HepG2 (cell line): ENCODE measurements around the gene PRKCE. TPM values are rescaled to one million over a fixed set of nuclear protein-coding genes. Genes with fewer than 3 reads are reported as not detected.

Source experiments
- ATAC-seq: fragments of 200-7000 bp; cut with Tn5 transposase; 3 replicates; pipeline ENCODE4 v1.9.1; 2020; ENCODE audit warnings: mild to moderate bottlenecking, moderate library complexity
- BruUV-seq: library from RNA; stranded (reverse); fragments of 400-500 nt; replicated peaks from 2 replicates; lab custom pipeline; 2021; lab: Mats Ljungman, UMichigan
- CTCF ChIA-PET: fragments of 300-600 bp; formaldehyde crosslinking; extraction: SDS; loops from one replicate; lab custom pipeline; 2021; ENCODE audit warnings: low total read pairs, inconsistent platforms, low intra/inter-chr PET ratio; lab: Yijun Ruan, JAX
- POLR2A ChIA-PET: fragments of 350-600 bp; sonication (Branson Sonifier 250); formaldehyde crosslinking; loops from one replicate; lab custom pipeline; 2020; ENCODE audit warnings: antibody characterized with exemption, inconsistent platforms; lab: Yijun Ruan, JAX
- DNase-seq: peaks from one replicate; pipeline ENCODE4 v3.0.0-alpha.2; 2015; ENCODE audit warnings: low spot score
- FAIRE-seq: peaks from 3 replicates; lab custom pipeline; 2011; peaks lifted over from hg19 to GRCh38; lab: Jason Lieb, UNC
- H2AFZ ChIP-seq: one replicate; pipeline ENCODE4 v1.6.1; 2011; ENCODE audit warnings: low read length, inconsistent platforms
- H3K27ac ChIP-seq: fragments of 300-600 bp; 3 replicates; pipeline ENCODE4 v1.8.0; 2011; ENCODE audit warnings: mixed run types, mild to moderate bottlenecking, mixed read lengths, low read length, inconsistent platforms; ENCODE audit not compliant: insufficient read depth; ENCODE audit errors: extremely low read length
- H3K27me3 ChIP-seq, 2 experiments: fragments of 200-600 bp in 1 of 2; 2 replicates in 1 of 2; 3 replicates in 1 of 2; pipeline versions ENCODE4 v1.6.0 to v1.8.0; 2011; ENCODE audit warnings: low read length in 2 of 2, mild to moderate bottlenecking in 2 of 2, moderate library complexity in 2 of 2, inconsistent platforms in 1 of 2; ENCODE audit not compliant: insufficient read depth in 2 of 2, control insufficient read depth in 1 of 2
- H3K36me3 ChIP-seq, 2 experiments: fragments of 200-600 bp in 1 of 2; replicated peaks in 1 of 2; 2 replicates in 1 of 2; 3 replicates in 1 of 2; pipeline versions ENCODE4 v1.5.1 to v1.8.0; 2011; ENCODE audit warnings: low read length in 2 of 2, inconsistent platforms in 1 of 2; ENCODE audit not compliant: insufficient read depth in 2 of 2, control insufficient read depth in 1 of 2
- H3K4me1 ChIP-seq: 2 replicates; pipeline ENCODE4 v1.5.1; 2012; ENCODE audit warnings: low read length, inconsistent platforms; ENCODE audit not compliant: insufficient read depth
- H3K4me2 ChIP-seq: 2 replicates; pipeline ENCODE4 v1.6.0; 2011; ENCODE audit warnings: low read depth, low read length, inconsistent platforms
- H3K4me3 ChIP-seq, 3 experiments: fragments of 200-600 bp in 1 of 3; sonication (generic), shearing (Covaris generic) in 1 of 3; replicated peaks in 1 of 3; 2 replicates each; pipeline ENCODE4 v1.5.1; 2011 to 2016; ENCODE audit warnings: low read length in 3 of 3, inconsistent platforms in 2 of 3, low read depth in 2 of 3, mild to moderate bottlenecking in 2 of 3, control low read depth in 1 of 3, mixed read lengths in 1 of 3; ENCODE audit not compliant: insufficient read depth in 1 of 3
- H3K79me2 ChIP-seq: one replicate; pipeline ENCODE4 v1.6.1; 2011; ENCODE audit warnings: low read length, inconsistent platforms; ENCODE audit not compliant: insufficient read depth
- H3K9ac ChIP-seq: 2 replicates; pipeline ENCODE4 v1.6.0; 2011; ENCODE audit warnings: mild to moderate bottlenecking, low read depth, low read length, inconsistent platforms; ENCODE audit not compliant: insufficient read depth
- H3K9me3 ChIP-seq: 2 replicates; pipeline ENCODE4 v1.5.1; 2012; ENCODE audit warnings: mild to moderate bottlenecking, low read length
- H4K20me1 ChIP-seq: 2 replicates; pipeline ENCODE4 v1.6.0; 2011; ENCODE audit warnings: inconsistent platforms, mild to moderate bottlenecking, low read length, moderate library complexity; ENCODE audit not compliant: insufficient read depth
- AKAP8 ChIP-seq: sonication (generic); formaldehyde crosslinking; IDR thresholded peaks from 2 replicates; pipeline ENCODE4 v1.5.1; 2020; ENCODE audit warnings: mild to moderate bottlenecking, missing genetic modification reagents
- DNMT3B ChIP-seq: conservative IDR thresholded peaks from 2 replicates; pipeline ENCODE4 v1.6.1; 2016; ENCODE audit warnings: missing biosample characterization, control low read depth
- DPF2 ChIP-seq: sonication (generic); formaldehyde crosslinking; IDR thresholded peaks from 2 replicates; pipeline ENCODE4 v1.4.0; 2020; ENCODE audit warnings: mild to moderate bottlenecking, low read depth, missing genetic modification reagents, borderline replicate concordance
- FIP1L1 ChIP-seq: fragments of 200-400 bp; formaldehyde crosslinking; IDR thresholded peaks from 2 replicates; pipeline ENCODE4 v1.6.1; 2018; ENCODE audit warnings: low read depth, mild to moderate bottlenecking, low read length, moderate library complexity, borderline replicate concordance; ENCODE audit not compliant: insufficient read depth
- GATAD1 ChIP-seq: IDR thresholded peaks from 2 replicates; pipeline ENCODE4 v1.6.1; 2016; ENCODE audit warnings: missing genetic modification reagents, missing compliant biosample characterization
- MEIS1 ChIP-seq: sonication (generic); formaldehyde crosslinking; IDR thresholded peaks from 2 replicates; pipeline ENCODE4 v1.9.0; 2021; ENCODE audit warnings: mild to moderate bottlenecking, missing genetic modification reagents, moderate library complexity, borderline replicate concordance
- MYPOP ChIP-seq: sonication (generic); formaldehyde crosslinking; IDR thresholded peaks from 2 replicates; pipeline ENCODE4 v1.8.1; 2023; ENCODE audit warnings: mild to moderate bottlenecking, moderate library complexity, missing genetic modification reagents
- PCBP2 ChIP-seq: fragments of 200-400 bp; formaldehyde crosslinking; optimal IDR thresholded peaks from 2 replicates; pipeline ENCODE3; 2018; ENCODE audit warnings: low read length, low read depth; ENCODE audit not compliant: poor library complexity, severe bottlenecking
- REL ChIP-seq: sonication (generic); formaldehyde crosslinking; conservative IDR thresholded peaks from 2 replicates; pipeline ENCODE4 v1.8.0; 2022; ENCODE audit warnings: mild to moderate bottlenecking, missing genetic modification reagents, moderate library complexity
- SPEN ChIP-seq: sonication (generic); formaldehyde crosslinking; IDR thresholded peaks from 2 replicates; pipeline ENCODE4 v1.5.1; 2020; ENCODE audit warnings: low read depth, mild to moderate bottlenecking, missing genetic modification reagents
- SUZ12 ChIP-seq: fragments of 150-350 bp; IDR thresholded peaks from 2 replicates; pipeline ENCODE4 v1.6.1; 2014; ENCODE audit warnings: low read depth, low read length
- ZFP62 ChIP-seq: sonication (generic); formaldehyde crosslinking; IDR thresholded peaks from 2 replicates; pipeline ENCODE4 v1.4.0; 2020; ENCODE audit warnings: missing genetic modification reagents
- ZNF235 ChIP-seq: sonication (generic); formaldehyde crosslinking; IDR thresholded peaks from 2 replicates; pipeline ENCODE4 v1.8.1; 2023; ENCODE audit warnings: mild to moderate bottlenecking, missing genetic modification reagents, borderline replicate concordance
- ZNF703 ChIP-seq: sonication (generic); formaldehyde crosslinking; IDR thresholded peaks from 2 replicates; pipeline ENCODE4 v1.5.1; 2020; ENCODE audit warnings: missing genetic modification reagents, mild to moderate bottlenecking, moderate library complexity, borderline replicate concordance
- ZSCAN30 ChIP-seq: sonication (generic); formaldehyde crosslinking; IDR thresholded peaks from 2 replicates; pipeline ENCODE4 v1.5.0; 2020; ENCODE audit warnings: mild to moderate bottlenecking, missing genetic modification reagents
- WGBS: methylation state at CpG from one replicate; pipeline ENCODE4 v1.1.6; 2017; ENCODE audit warnings: low lambda C conversion rate; 5-methylcytosine and 5-hydroxymethylcytosine counted together
- in situ Hi-C: cut with HindIII; loops from 2 replicates; pipeline ENCODE4 v1.10.0; 2017; ENCODE audit warnings: low pct_unique_long_range_greater_than_20kb; ENCODE audit not compliant: extremely low pct_ligation_motif_present
- intact Hi-C: fragments of 100-400 bp; cut with micrococcal nuclease; formaldehyde crosslinking; loops from one replicate; pipeline ENCODE4 v1.10.0; 2022; ENCODE audit not compliant: unreplicated experiment
- polyA plus RNA-seq, 8 experiments: library from polyadenylated mRNA; depleted of rRNA in 3 of 8; stranded (reverse) in 7 of 8; unstranded in 1 of 8; fragments of >200 nt; fragmentation: Illumina TruSeq in 4 of 8; extraction: Trizol in 4 of 8; gene quantifications; 2 replicates each; pipeline versions ENCODE4 v1.2.1 to v1.2.3, GENCODE V29; 2011 to 2016; ENCODE audit warnings: low read depth in 4 of 8, missing spikeins in 1 of 8, mixed read lengths in 1 of 8; ENCODE audit not compliant: insufficient read depth in 1 of 8
- total RNA-seq, 5 experiments: library from RNA; depleted of rRNA; stranded (reverse); fragments of >200 nt; fragmentation: Illumina TruSeq; extraction: Trizol; gene quantifications; 2 replicates each; pipeline ENCODE4 v1.2.3, GENCODE V29; 2016; ENCODE audit warnings: low read depth in 1 of 5
- TF ChIP-seq, protein P1 (sequence below): sonication (generic); formaldehyde crosslinking; conservative IDR thresholded peaks from 2 replicates; pipeline ENCODE4 v1.8.1; 2023; ENCODE audit warnings: missing genetic modification reagents
- TF ChIP-seq, protein P2 (sequence below): sonication (generic); formaldehyde crosslinking; IDR thresholded peaks from 2 replicates; pipeline ENCODE4 v1.8.1; 2023; ENCODE audit warnings: missing genetic modification reagents, inconsistent platforms, borderline replicate concordance

Gene PRKCE
- total and polyA plus RNA-seq, 2 of the 13 experiments (the other 11 are each of a cell fraction or from before 2014, with no cell fraction given), result 1.0 to 3.9 TPM

- ChIA-PET POLR2A (no interaction called here), CTCF (no interaction called here)
- Histone ChIP-seq H3K79me2 (no peaks in the 10 kb centered on the region), H3K4me3 (no peak overlapping the region), H3K4me2 (no peak overlapping the region), H3K9ac (no peak overlapping the region), H4K20me1 (no peaks in the 10 kb centered on the region), H3K27me3 (no peaks in the 10 kb centered on the region), H3K4me1 (no peaks in the 10 kb centered on the region), H2AFZ (no peak overlapping the region), H3K36me3 (no peaks in the 10 kb centered on the region), H3K9me3 (no peaks in the 10 kb centered on the region), H3K27ac (no peak overlapping the region)
- no peak for TF ChIP-seq ZFP62 (CRISPR knock-in tag)
- TF ChIP-seq DPF2, result no peak
- TF ChIP-seq REL, result no peak
- 52% methylated on average over 4 of the region's 4 CpGs for WGBS
- DNase-seq (no peak), ATAC-seq (no peak), FAIRE-seq (no peak)
- intact Hi-C loops, result no loop called here
- BruUV-seq, result no TSS peak
- in situ Hi-C loops, result no loop called here
These were observed 216.3 kb downstream of the PRKCE start for GRCh38 chr2:45867800-45868199.

GRCh38 chr2:45869165-45869501 is 217.7 kb downstream of the PRKCE start:
- intact Hi-C loops, result no loop called here
- BruUV-seq, result no TSS peak
- POLR2A ChIA-PET, result no interaction called here
- no peaks in the 10 kb centered on the region for H3K9me3 ChIP-seq
- FAIRE-seq (no peak), ATAC-seq (no peak), DNase-seq (no peak)
- H3K4me3 ChIP-seq, result no peak overlapping the region
- no peaks in the 10 kb centered on the region for H3K4me1 ChIP-seq
- CTCF ChIA-PET, result no interaction called here
- H3K9ac ChIP-seq, result no peak overlapping the region
- no peak overlapping the region for H3K27ac ChIP-seq
- H3K36me3 ChIP-seq, result no peaks in the 10 kb centered on the region
- no peak overlapping the region for H3K4me2 ChIP-seq
- TF ChIP-seq, protein P1, sequence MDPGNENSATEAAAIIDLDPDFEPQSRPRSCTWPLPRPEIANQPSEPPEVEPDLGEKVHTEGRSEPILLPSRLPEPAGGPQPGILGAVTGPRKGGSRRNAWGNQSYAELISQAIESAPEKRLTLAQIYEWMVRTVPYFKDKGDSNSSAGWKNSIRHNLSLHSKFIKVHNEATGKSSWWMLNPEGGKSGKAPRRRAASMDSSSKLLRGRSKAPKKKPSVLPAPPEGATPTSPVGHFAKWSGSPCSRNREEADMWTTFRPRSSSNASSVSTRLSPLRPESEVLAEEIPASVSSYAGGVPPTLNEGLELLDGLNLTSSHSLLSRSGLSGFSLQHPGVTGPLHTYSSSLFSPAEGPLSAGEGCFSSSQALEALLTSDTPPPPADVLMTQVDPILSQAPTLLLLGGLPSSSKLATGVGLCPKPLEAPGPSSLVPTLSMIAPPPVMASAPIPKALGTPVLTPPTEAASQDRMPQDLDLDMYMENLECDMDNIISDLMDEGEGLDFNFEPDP (CRISPR knock-in tag), result no peak
- TF ChIP-seq DNMT3B (CRISPR knock-in tag), result no peak
- no peak for TF ChIP-seq AKAP8 (CRISPR knock-in tag)
- TF ChIP-seq SUZ12, result no peak
- TF ChIP-seq SPEN, result no peak
- TF ChIP-seq FIP1L1, result no peak
- no peak for TF ChIP-seq GATAD1 (CRISPR knock-in tag)
- no peak for TF ChIP-seq MYPOP (CRISPR knock-in tag)
- TF ChIP-seq PCBP2, result no peak
- TF ChIP-seq ZNF703 (CRISPR knock-in tag), result no peak
- no peak for TF ChIP-seq ZNF235
- TF ChIP-seq ZSCAN30 (CRISPR knock-in tag), result no peak
- TF ChIP-seq MEIS1, result no peak
- TF ChIP-seq, protein P2, sequence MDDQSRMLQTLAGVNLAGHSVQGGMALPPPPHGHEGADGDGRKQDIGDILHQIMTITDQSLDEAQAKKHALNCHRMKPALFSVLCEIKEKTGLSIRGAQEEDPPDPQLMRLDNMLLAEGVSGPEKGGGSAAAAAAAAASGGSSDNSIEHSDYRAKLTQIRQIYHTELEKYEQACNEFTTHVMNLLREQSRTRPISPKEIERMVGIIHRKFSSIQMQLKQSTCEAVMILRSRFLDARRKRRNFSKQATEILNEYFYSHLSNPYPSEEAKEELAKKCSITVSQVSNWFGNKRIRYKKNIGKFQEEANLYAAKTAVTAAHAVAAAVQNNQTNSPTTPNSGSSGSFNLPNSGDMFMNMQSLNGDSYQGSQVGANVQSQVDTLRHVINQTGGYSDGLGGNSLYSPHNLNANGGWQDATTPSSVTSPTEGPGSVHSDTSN (CRISPR knock-in tag), result no peak
- no peaks in the 10 kb centered on the region for H3K79me2 ChIP-seq
- in situ Hi-C loops, result no loop called here
- H4K20me1 ChIP-seq, result no peaks in the 10 kb centered on the region
- H3K27me3 ChIP-seq, result no peaks in the 10 kb centered on the region
- WGBS, result 54% methylated on average over 4 of the region's 4 CpGs
- no peak overlapping the region for H2AFZ ChIP-seq
